ENCODE measurements around the gene ENTPD3.

Gene ENTPD3

GRCh38 chr3:40463579-40463978, 76.6 kb downstream of the ENTPD3 start:
- no peak for DNase-seq

- no peak for DNase-seq
Measured at GRCh38 chr3:40464339-40465110, 77.5 kb downstream of the ENTPD3 start.

GRCh38 chr3:40465111-40465407, 78.1 kb downstream of the ENTPD3 start:
- no peak for DNase-seq

GRCh38 chr3:40465456-40465855, 78.5 kb downstream of the ENTPD3 start:
- DNase-seq: no peak

GRCh38 chr3:40468018-40468417, 81.0 kb downstream of the ENTPD3 start:
- no peak for DNase-seq

- no peak for DNase-seq
Measured at GRCh38 chr3:40470701-40471100, 83.7 kb downstream of the ENTPD3 start.

DNA sequence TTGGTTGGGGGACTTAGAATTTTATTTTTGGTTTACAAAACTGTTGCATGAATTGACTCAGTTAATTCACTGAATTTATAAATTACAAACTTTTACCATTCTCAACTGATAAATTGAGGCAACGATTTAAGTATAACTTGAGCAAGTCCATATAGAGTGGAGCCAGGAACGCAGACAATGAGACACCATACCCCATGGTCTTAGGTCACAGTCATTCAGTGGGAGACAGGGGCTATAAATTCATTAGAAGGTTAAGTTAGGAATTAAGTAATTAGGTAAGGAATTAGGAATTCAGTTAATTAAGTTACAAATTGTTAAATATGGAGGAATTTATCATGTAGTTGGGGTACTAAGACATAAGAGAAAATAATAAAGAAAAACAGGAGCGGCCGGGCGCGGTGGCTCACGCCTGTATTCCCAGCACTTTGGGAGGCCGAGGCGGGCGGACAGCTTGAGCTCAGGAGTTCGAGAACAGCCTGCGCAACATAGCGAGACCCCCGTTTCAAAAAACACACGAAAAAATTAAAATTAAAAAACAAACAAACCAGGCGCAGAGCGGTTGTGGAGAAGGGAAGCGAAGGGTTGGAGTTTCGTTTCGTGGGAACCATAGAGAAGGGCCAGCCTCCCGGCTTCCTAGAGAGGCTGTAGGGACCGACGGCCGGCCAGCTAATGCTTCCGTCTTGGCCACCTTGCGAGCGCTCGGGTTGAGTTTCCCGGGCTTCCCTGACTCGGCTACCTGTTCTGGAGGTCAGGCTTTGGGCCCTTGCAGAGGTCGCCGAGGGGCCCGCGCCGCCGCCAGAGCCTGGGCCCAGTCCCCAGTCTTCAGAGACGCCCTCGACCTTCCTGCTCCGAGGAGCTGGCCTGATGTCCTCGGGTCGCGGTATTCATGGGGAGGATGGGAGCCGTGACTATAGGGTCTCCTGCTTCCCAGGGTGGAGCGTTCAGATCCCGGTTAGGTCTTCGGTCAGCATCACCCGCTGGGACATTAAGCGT, 89.8 kb downstream of the ENTPD3 start, which contains the start of gene ZNF619:
TSS of gene ZNF619 (plus strand) at position 645 of the 993 bp plus-strand sequence. CDS start 858 bp downstream, outside the sequence.
- DNase-seq: peak; percentile 26

- no peak for DNase-seq
Measured at GRCh38 chr3:40477666-40478065, 90.7 kb downstream of the ENTPD3 start.

Measured in NCI-H524 treated with DMSO at 0.1 percent for 48 hours (cell line).